A549 (cell line): ENCODE data around the gene ANKS1B. TPM values are rescaled to one million over a fixed set of nuclear protein-coding genes. Genes with fewer than 3 reads are reported as not detected.

ENCODE experiments used
- ATAC-seq, 2 experiments: fragments of 200-7000 bp in 1 of 2; fragments of >200 bp in 1 of 2; cut with Nextera tagmentation in 1 of 2; cut with Tn5 transposase in 1 of 2; 3 replicates each; pipeline versions ENCODE4 v1.8.0 to v1.9.1; 2018 to 2020; ENCODE audit warnings: mild to moderate bottlenecking in 1 of 2, moderate library complexity in 1 of 2
- CTCF ChIA-PET: fragments of 300-600 bp; sonication (Branson Sonifier 250); formaldehyde crosslinking; extraction: SDS; loops from one replicate; lab custom pipeline; 2021; ENCODE audit warnings: antibody characterized with exemption, inconsistent platforms; lab: Yijun Ruan, JAX
- POLR2A ChIA-PET: fragments of 350-600 bp; formaldehyde crosslinking; extraction: SDS; loops from one replicate; lab custom pipeline; 2021; ENCODE audit warnings: antibody characterized with exemption, inconsistent platforms; lab: Yijun Ruan, JAX
- DNase-seq, 2 experiments: peaks; one replicate each; pipeline versions ENCODE4 v3.0.0 to v3.0.0-alpha.2; 2011 to 2016; ENCODE audit warnings: low read depth in 1 of 2, low spot score in 1 of 2
- FAIRE-seq: peaks from 2 replicates; lab custom pipeline; 2011; peaks lifted over from hg19 to GRCh38; lab: Jason Lieb, UNC
- H3K27ac ChIP-seq, 2 experiments: fragments of >200 bp; sonication (Bioruptor Twin); formaldehyde crosslinking; 3 replicates each; pipeline ENCODE4 v1.5.1; 2016 to 2017
- H3K4me1 ChIP-seq: fragments of >200 bp; sonication (Bioruptor Twin); formaldehyde crosslinking; 3 replicates; pipeline ENCODE4 v1.6.1; 2016
- H3K4me2 ChIP-seq: fragments of >200 bp; sonication (Bioruptor Twin); formaldehyde crosslinking; 3 replicates; pipeline ENCODE4 v1.6.1; 2016
- H3K4me3 ChIP-seq: fragments of >200 bp; sonication (Bioruptor Twin); formaldehyde crosslinking; 3 replicates; pipeline ENCODE4 v1.5.1; 2016
- H3K9me3 ChIP-seq: fragments of >200 bp; sonication (Bioruptor Twin); formaldehyde crosslinking; 3 replicates; pipeline ENCODE4 v1.6.1; 2016
- CEBPB ChIP-seq, 2 experiments: fragments of >200 bp in 1 of 2; sonication (Bioruptor Twin) in 1 of 2; formaldehyde crosslinking in 1 of 2; IDR thresholded peaks; 2 replicates each; pipeline ENCODE4 v1.6.1; 2012 to 2016
- CHD2 ChIP-seq: fragments of 150-350 bp; IDR thresholded peaks from 2 replicates; pipeline ENCODE4 v1.6.1; 2014; ENCODE audit warnings: low read length; ENCODE audit not compliant: partially characterized antibody
- CHD4 ChIP-seq: fragments of 200-600 bp; sonication (generic); IDR thresholded peaks from 2 replicates; pipeline ENCODE4 v1.6.1; 2016; ENCODE audit warnings: antibody characterized with exemption, mild to moderate bottlenecking, borderline replicate concordance
- EHF ChIP-seq: fragments of 250-450 bp; sonication (Bioruptor Pico); IDR thresholded peaks from 2 replicates; pipeline ENCODE4 v1.5.0; 2020; ENCODE audit warnings: mild to moderate bottlenecking
- FOSB ChIP-seq: fragments of 250-450 bp; sonication (Bioruptor Pico); IDR thresholded peaks from 2 replicates; pipeline ENCODE4 v1.5.0; 2020; ENCODE audit warnings: mild to moderate bottlenecking, moderate library complexity
- FOSL2 ChIP-seq, 2 experiments: fragments of 450-650 bp in 1 of 2; fragments of >200 bp in 1 of 2; sonication (Bioruptor Twin) in 1 of 2; formaldehyde crosslinking; IDR thresholded peaks; 2 replicates each; pipeline versions ENCODE4 v1.5.0 to v1.6.1; 2016 to 2020; ENCODE audit warnings: mild to moderate bottlenecking in 1 of 2, moderate library complexity in 1 of 2
- FOXS1 ChIP-seq: fragments of 250-450 bp; sonication (Bioruptor Pico); IDR thresholded peaks from 2 replicates; pipeline ENCODE4 v1.5.0; 2020; ENCODE audit warnings: mild to moderate bottlenecking, moderate library complexity
- HOXA7 ChIP-seq: fragments of 250-450 bp; sonication (Bioruptor Pico); IDR thresholded peaks from 2 replicates; pipeline ENCODE4 v1.5.0; 2020; ENCODE audit warnings: mild to moderate bottlenecking, moderate library complexity
- HOXB5 ChIP-seq: fragments of 250-450 bp; sonication (Bioruptor Pico); IDR thresholded peaks from 2 replicates; pipeline ENCODE4 v1.5.0; 2020; ENCODE audit warnings: mild to moderate bottlenecking, moderate library complexity
- KDM5A ChIP-seq: fragments of 200-600 bp; sonication (generic); IDR thresholded peaks from 2 replicates; pipeline ENCODE4 v1.6.1; 2016; ENCODE audit warnings: antibody characterized with exemption, mild to moderate bottlenecking
- MYC ChIP-seq: IDR thresholded peaks from 2 replicates; pipeline ENCODE4 v1.6.1; 2012; ENCODE audit warnings: mild to moderate bottlenecking, inconsistent platforms, low read length, improper control_type of control experiment, borderline replicate concordance
- NFE2L2 ChIP-seq: fragments of 150-350 bp; conservative IDR thresholded peaks from 2 replicates; pipeline ENCODE4 v1.6.1; 2014; ENCODE audit warnings: low read length
- RAD21 ChIP-seq, 2 experiments: fragments of >200 bp in 1 of 2; sonication (Bioruptor Twin) in 1 of 2; formaldehyde crosslinking in 1 of 2; IDR thresholded peaks in 1 of 2; conservative IDR thresholded peaks in 1 of 2; 2 replicates in 1 of 2; 3 replicates in 1 of 2; pipeline ENCODE4 v1.6.1; 2012 to 2018; ENCODE audit warnings: inconsistent platforms in 1 of 2
- RARB ChIP-seq: fragments of 250-450 bp; sonication (Bioruptor Pico); IDR thresholded peaks from 2 replicates; pipeline ENCODE4 v1.8.0; 2021; ENCODE audit warnings: mild to moderate bottlenecking, moderate library complexity
- RNF2 ChIP-seq: fragments of 200-600 bp; sonication (generic); IDR thresholded peaks from 2 replicates; pipeline ENCODE4 v1.6.1; 2016; ENCODE audit warnings: low read depth, mild to moderate bottlenecking, antibody characterized with exemption, moderate library complexity, borderline replicate concordance
- SMC3 ChIP-seq: fragments of >200 bp; sonication (Bioruptor Twin); formaldehyde crosslinking; IDR thresholded peaks from 3 replicates; pipeline ENCODE4 v1.6.1; 2018; ENCODE audit warnings: inconsistent platforms
- TP53 ChIP-seq: fragments of 250-450 bp; sonication (Bioruptor Pico); IDR thresholded peaks from 2 replicates; pipeline ENCODE4 v1.5.0; 2021; ENCODE audit warnings: mild to moderate bottlenecking, moderate library complexity
- ZC3H11A ChIP-seq: fragments of 450-650 bp; IDR thresholded peaks from 2 replicates; pipeline ENCODE4 v1.6.1; 2014; ENCODE audit warnings: antibody characterized with exemption, mild to moderate bottlenecking
- ZSCAN20 ChIP-seq: fragments of 250-450 bp; sonication (Bioruptor Pico); IDR thresholded peaks from 2 replicates; pipeline ENCODE4 v1.8.0; 2022; ENCODE audit warnings: mild to moderate bottlenecking, moderate library complexity
- WGBS: methylation state at CpG from one replicate; pipeline ENCODE4 v1.1.6; 2017; ENCODE audit errors: missing lambda C conversion rate; 5-methylcytosine and 5-hydroxymethylcytosine counted together
- polyA plus RNA-seq, 4 experiments: library from polyadenylated mRNA; depleted of rRNA in 3 of 4; stranded (reverse); fragments of >200 nt; fragmentation: RNase III in 1 of 4; extraction: RNeasy Plus Mini Kit Qiagen cat#74134 plus additional on column Dnase treatment in 1 of 4; gene quantifications; 2 replicates in 3 of 4; 3 replicates in 1 of 4; pipeline ENCODE4 v1.2.3, GENCODE V29; 2011 to 2017
- TF ChIP-seq, protein P1 (sequence below): fragments of >200 bp; sonication (Bioruptor Twin); formaldehyde crosslinking; IDR thresholded peaks from 2 replicates; pipeline ENCODE4 v1.6.1; 2016
- TF ChIP-seq, protein P2 (sequence below): fragments of 450-650 bp; IDR thresholded peaks from 2 replicates; pipeline ENCODE4 v1.6.1; 2014; ENCODE audit warnings: antibody characterized with exemption
- TF ChIP-seq, protein P3 (sequence below): IDR thresholded peaks from 2 replicates; pipeline ENCODE4 v1.6.1; 2012
- TF ChIP-seq, protein P4 (sequence below): fragments of >200 bp; sonication (Bioruptor Twin); formaldehyde crosslinking; IDR thresholded peaks from 3 replicates; pipeline ENCODE4 v1.5.1; 2016

The ANKS1B gene
- polyA plus RNA-seq, 2 of the 4 experiments (the other 2 are of a cell fraction): 1.5 to 2.2 TPM

DNA sequence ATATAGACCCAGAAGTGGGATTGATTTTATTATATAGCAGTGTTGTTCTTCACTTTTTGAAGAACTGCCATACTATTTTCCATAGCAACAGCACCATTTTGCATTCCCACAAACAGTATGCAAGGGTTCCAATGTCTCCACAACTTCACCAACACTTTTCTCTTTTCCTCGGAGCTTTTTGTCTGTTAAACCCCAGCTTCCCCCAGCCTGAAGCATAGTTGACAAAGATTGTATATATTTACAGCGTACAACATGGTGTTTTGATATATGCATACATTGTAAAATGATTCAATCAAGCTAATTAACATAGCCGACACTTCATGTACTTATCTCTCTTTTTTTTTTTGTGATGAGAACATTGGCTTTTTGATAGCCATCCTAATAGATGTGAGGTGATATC, 982.6 kb downstream of the ANKS1B start:
- DNase-seq: no peak
- 43% methylated on average over 3 of the region's 3 CpGs for WGBS
- no peak for FAIRE-seq
- H3K4me3 ChIP-seq: no peak overlapping the region
- TF ChIP-seq CHD4 (no peak), RAD21 (conservative IDR thresholded peaks at IDR 0.05 in 1 of 2, IDR thresholded peaks at IDR 0.05 in 1 of 2) (no peak)
- TF ChIP-seq, all 56 proteins: peak for 0
- H3K4me2 ChIP-seq: no peak overlapping the region
- no peak overlapping the region for H3K27ac ChIP-seq
- POLR2A ChIA-PET: no interaction called here
- no peaks in the 10 kb centered on the region for H3K9me3 ChIP-seq
- H3K4me1 ChIP-seq: no peaks in the 10 kb centered on the region
- CTCF ChIA-PET: interaction anchor here (0.7 to 1.2 kb wide), 2 partner anchors 132 to 303 kb away, joined by 3 to 6 read pairs; no protein-coding TSS in a partner anchor
- ATAC-seq: no peak

DNA sequence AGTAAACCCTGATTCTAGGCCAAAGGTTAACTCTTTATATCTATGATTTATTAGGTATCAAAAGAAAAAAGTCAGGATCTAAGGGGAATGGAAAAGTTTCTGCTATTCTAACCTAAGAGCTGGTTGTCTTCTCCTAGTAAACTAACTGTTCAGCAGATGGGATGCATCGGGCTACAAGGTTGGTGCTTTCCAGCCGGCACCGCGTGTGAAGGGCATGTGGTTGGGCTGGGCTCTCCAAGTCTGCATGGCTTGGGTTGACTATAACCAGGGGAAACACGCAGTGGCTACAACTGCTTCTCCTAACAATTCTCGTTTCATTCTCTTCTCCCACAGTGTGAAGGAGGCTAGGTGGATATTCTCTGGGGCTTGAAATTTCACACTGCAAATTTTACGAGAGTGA, 985.2 kb downstream of the ANKS1B start:
- Histone ChIP-seq H3K9me3 (no peaks in the 10 kb centered on the region), H3K4me3 (no peak overlapping the region), H3K27ac (no peak overlapping the region), H3K4me2 (no peak overlapping the region), H3K4me1 (no peaks in the 10 kb centered on the region)
- no peak for FAIRE-seq
- ChIA-PET POLR2A (no interaction called here), CTCF (interaction anchor here (0.9 to 4.3 kb wide), 32 partner anchors 10 to 659 kb away, joined by 3 to 42 read pairs (median 6); partner anchors contain the start of gene SLC25A3)
- 52% methylated on average over 7 of the region's 7 CpGs for WGBS
- no peak for DNase-seq
- peak; percentile 15 to 39; a peak in 2 of 6 replicates for ATAC-seq
- no peak for TF ChIP-seq HOXA7 (CRISPR knock-in tag)
- no peak for TF ChIP-seq EHF (CRISPR knock-in tag)
- no peak for TF ChIP-seq CHD2
- TF ChIP-seq, protein P1, sequence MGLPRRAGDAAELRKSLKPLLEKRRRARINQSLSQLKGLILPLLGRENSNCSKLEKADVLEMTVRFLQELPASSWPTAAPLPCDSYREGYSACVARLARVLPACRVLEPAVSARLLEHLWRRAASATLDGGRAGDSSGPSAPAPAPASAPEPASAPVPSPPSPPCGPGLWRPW: no peak
- TF ChIP-seq MYC: no peak
- no peak for TF ChIP-seq FOXS1 (CRISPR knock-in tag)
- TF ChIP-seq, protein P2, sequence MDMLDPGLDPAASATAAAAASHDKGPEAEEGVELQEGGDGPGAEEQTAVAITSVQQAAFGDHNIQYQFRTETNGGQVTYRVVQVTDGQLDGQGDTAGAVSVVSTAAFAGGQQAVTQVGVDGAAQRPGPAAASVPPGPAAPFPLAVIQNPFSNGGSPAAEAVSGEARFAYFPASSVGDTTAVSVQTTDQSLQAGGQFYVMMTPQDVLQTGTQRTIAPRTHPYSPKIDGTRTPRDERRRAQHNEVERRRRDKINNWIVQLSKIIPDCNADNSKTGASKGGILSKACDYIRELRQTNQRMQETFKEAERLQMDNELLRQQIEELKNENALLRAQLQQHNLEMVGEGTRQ: no peak
- no peak for TF ChIP-seq RARB (CRISPR knock-in tag)
- no peak for TF ChIP-seq NFE2L2
- TF ChIP-seq TP53 (CRISPR knock-in tag): no peak
- no peak for TF ChIP-seq SMC3
- TF ChIP-seq, protein P3, sequence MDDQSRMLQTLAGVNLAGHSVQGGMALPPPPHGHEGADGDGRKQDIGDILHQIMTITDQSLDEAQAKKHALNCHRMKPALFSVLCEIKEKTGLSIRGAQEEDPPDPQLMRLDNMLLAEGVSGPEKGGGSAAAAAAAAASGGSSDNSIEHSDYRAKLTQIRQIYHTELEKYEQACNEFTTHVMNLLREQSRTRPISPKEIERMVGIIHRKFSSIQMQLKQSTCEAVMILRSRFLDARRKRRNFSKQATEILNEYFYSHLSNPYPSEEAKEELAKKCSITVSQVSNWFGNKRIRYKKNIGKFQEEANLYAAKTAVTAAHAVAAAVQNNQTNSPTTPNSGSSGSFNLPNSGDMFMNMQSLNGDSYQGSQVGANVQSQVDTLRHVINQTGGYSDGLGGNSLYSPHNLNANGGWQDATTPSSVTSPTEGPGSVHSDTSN: no peak
- TF ChIP-seq HOXB5: no peak
- TF ChIP-seq ZC3H11A: no peak
- no peak for TF ChIP-seq FOSB (CRISPR knock-in tag)
- TF ChIP-seq ZSCAN20 (CRISPR knock-in tag): no peak
- TF ChIP-seq CEBPB (IDR thresholded peaks at IDR 0.05): no peak
- TF ChIP-seq FOSL2 (IDR thresholded peaks at IDR 0.05): no peak
- no peak for TF ChIP-seq FOSL2 (CRISPR knock-in tag; IDR thresholded peaks at IDR 0.05)

DNA sequence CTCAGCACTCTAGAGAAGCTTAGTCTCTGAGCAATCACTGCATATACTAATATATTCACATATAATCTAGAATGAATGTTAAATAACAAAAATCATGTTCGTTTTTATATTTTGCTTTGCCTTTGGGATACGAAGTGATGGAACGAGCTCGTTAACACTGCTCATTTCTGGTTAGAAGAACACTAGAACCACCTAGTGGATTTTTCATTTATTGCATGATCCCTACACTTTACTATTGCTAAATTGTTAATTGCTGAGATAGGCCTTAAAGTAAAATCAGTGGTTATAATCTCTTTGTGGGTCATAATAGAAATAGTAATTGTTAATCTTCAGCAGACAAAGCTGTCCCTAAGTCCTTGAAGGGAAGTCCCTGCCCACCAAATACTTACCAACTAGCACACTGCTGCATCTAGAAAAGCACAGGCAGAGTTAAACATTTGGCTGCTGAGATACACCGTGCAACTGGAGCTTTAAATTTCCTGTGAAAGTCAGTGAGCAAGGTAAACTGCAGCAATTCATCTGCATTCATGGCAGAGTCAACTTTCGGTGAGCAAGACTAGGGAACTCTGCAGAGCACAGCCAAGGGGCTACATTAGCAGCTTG, 985.9 kb downstream of the ANKS1B start:
- Histone ChIP-seq H3K9me3 (no peaks in the 10 kb centered on the region), H3K4me2 (peak overlapping the region; percentile 43; the same call in 2 of the 3 replicates), H3K4me1 (no peaks in the 10 kb centered on the region), H3K4me3 (no peak overlapping the region), H3K27ac (no peak overlapping the region)
- FAIRE-seq (peak; percentile 95), DNase-seq (peak; percentile 47 to 73), ATAC-seq (peak; percentile 81 to 94)
- WGBS: 18% methylated on average over 6 of the region's 6 CpGs
- no peak for TF ChIP-seq RNF2
- TF ChIP-seq, protein P4, sequence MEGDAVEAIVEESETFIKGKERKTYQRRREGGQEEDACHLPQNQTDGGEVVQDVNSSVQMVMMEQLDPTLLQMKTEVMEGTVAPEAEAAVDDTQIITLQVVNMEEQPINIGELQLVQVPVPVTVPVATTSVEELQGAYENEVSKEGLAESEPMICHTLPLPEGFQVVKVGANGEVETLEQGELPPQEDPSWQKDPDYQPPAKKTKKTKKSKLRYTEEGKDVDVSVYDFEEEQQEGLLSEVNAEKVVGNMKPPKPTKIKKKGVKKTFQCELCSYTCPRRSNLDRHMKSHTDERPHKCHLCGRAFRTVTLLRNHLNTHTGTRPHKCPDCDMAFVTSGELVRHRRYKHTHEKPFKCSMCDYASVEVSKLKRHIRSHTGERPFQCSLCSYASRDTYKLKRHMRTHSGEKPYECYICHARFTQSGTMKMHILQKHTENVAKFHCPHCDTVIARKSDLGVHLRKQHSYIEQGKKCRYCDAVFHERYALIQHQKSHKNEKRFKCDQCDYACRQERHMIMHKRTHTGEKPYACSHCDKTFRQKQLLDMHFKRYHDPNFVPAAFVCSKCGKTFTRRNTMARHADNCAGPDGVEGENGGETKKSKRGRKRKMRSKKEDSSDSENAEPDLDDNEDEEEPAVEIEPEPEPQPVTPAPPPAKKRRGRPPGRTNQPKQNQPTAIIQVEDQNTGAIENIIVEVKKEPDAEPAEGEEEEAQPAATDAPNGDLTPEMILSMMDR: peak; percentile 88
- TF ChIP-seq RARB (CRISPR knock-in tag): no peak
- TF ChIP-seq KDM5A: no peak
- peak in 1 of 2 experiments; percentile 42; a peak in 1 of 4 replicates for TF ChIP-seq CEBPB (IDR thresholded peaks at IDR 0.05)
- TF ChIP-seq SMC3: peak; percentile 63
- TF ChIP-seq RAD21 (conservative IDR thresholded peaks at IDR 0.05 in 1 of 2, IDR thresholded peaks at IDR 0.05 in 1 of 2): peak; percentile 91
- TF ChIP-seq FOSB (CRISPR knock-in tag): no peak
- CTCF ChIA-PET: interaction anchor here (0.6 to 4.3 kb wide), 59 partner anchors 8 to 660 kb away, joined by 3 to 42 read pairs (median 4); partner anchors contain the start of gene SLC25A3
- POLR2A ChIA-PET: interaction anchor here (0.7 to 1.0 kb wide), 2 partner anchors 300 to 355 kb away, joined by 3 read pairs; partner anchors contain the start of gene IKBIP
